Kidney (tissue), 14 donors: ENCODE results near the gene RAB7A. TPM values are rescaled to one million over a fixed set of nuclear protein-coding genes. Genes with fewer than 3 reads are reported as not detected.
"Not testable (repeated sequence)": the region's sequence is repeated elsewhere in the genome, so short reads cannot be mapped to it uniquely, and the experiment has no call there.

ENCODE experiments used
- DNase-seq, 5 donors: peaks; one replicate each; pipeline ENCODE4 v3.0.0-alpha.2; 2013 to 2020
- FAIRE-seq: peaks from 2 replicates; lab custom pipeline; 2012; peaks lifted over from hg19 to GRCh38; lab: Jason Lieb, UNC
- H3K27ac ChIP-seq, 2 donors: one replicate each; pipeline ENCODE4 v1.7.0; 2013; ENCODE audit warnings: low read depth in 2 of 2, low read length in 2 of 2, inconsistent platforms in 1 of 2
- H3K27me3 ChIP-seq: one replicate; pipeline ENCODE4 v1.7.1; 2013; ENCODE audit warnings: low read length, inconsistent platforms; ENCODE audit not compliant: control insufficient read depth, insufficient read depth
- H3K36me3 ChIP-seq, 3 donors: one replicate each; pipeline versions ENCODE4 v1.7.0 to v1.7.1; 2013; ENCODE audit warnings: low read length in 3 of 3, control low read depth in 1 of 3, inconsistent platforms in 1 of 3; ENCODE audit not compliant: insufficient read depth in 3 of 3, control insufficient read depth in 2 of 3
- H3K4me1 ChIP-seq, 3 donors: one replicate each; pipeline versions ENCODE4 v1.7.0 to v1.7.1; 2013; ENCODE audit warnings: low read length in 3 of 3, inconsistent platforms in 1 of 3, low read depth in 1 of 3; ENCODE audit not compliant: control insufficient read depth in 2 of 3, insufficient read depth in 2 of 3
- H3K4me3 ChIP-seq, 3 donors: one replicate each; pipeline versions ENCODE4 v1.7.0 to v1.8.1; 2013; ENCODE audit warnings: low read length in 3 of 3, control low read depth in 1 of 3, inconsistent platforms in 1 of 3
- H3K9ac ChIP-seq, 3 donors: one replicate each; pipeline versions ENCODE4 v1.7.0 to v1.7.1; 2013; ENCODE audit warnings: low read length in 3 of 3, control low read depth in 1 of 3, inconsistent platforms in 1 of 3
- H3K9me3 ChIP-seq, 3 donors: one replicate each; pipeline versions ENCODE4 v1.7.0 to v1.7.1; 2013; ENCODE audit warnings: low read length in 3 of 3, control low read depth in 1 of 3, inconsistent platforms in 1 of 3; ENCODE audit not compliant: control insufficient read depth in 2 of 3, insufficient read depth in 1 of 3
- intact Hi-C: fragments of 100-400 bp; cut with DNase I; formaldehyde crosslinking; loops from one replicate; pipeline ENCODE4 v1.11.1; 2022
- polyA plus RNA-seq: library from polyadenylated mRNA; stranded (reverse); fragments of 350-450 nt; fragmentation: Illumina TruSeq; extraction: RNeasy Lipid Tissue Mini Kit (QIAGEN cat#74804); gene quantifications from one replicate; pipeline ENCODE4 v1.2.3, GENCODE V29; 2014; ENCODE audit warnings: low read depth, low replicate concordance; ENCODE audit not compliant: insufficient read depth
- total RNA-seq: library from RNA; stranded (reverse); fragmentation: NEBNext Ultra II Directional; extraction: Animal tissue kit (Norgen Biotek cat#: 25700); gene quantifications from one replicate; pipeline ENCODE4 v1.2.1, GENCODE V29; 2021
- TF ChIP-seq, protein P1 (sequence below): IDR thresholded peaks from 3 replicates; pipeline ENCODE4 v1.5.1; 2012; ENCODE audit warnings: mild to moderate bottlenecking, moderate library complexity, borderline replicate concordance; ENCODE audit not compliant: insufficient read depth; ENCODE audit errors: extremely low read depth
- donor health status: control.
- donor health status: control.
- donor health status: control.
- donor health status: control.
- donor health status: control.
- donor health status: DM: yes; HTN: yes; CAD: no.
- donor health status: Normal renal cell carcinoma (clear cell type).

Gene RAB7A
- total and polyA plus RNA-seq, 2 donors from 2014 or later = 211 to 248 TPM

DNA sequence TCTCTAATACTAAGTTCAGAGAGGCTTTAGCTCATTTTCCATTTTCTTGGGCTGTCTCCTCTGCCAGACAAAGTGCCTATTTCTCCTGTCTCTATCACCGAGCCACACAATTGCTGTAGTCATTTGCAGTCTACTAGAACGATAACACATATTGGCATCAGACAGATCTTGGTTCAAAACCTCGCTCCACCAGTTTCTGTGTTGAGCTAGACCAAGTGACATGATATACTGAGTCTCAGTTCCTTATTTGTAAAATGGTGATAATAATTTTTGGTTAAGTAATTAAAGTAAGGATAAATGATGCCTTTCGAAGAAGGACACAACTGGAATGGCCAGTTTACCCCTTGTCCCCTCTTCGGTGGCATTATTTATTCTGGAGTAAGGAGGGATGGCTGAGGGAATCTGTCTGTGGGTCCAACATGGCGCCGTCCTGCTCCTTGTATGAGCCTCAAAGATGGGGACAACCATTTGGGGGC is 398 bp upstream of the RAB7A start:
- DNase-seq (no peak), FAIRE-seq (no peak)
- Histone ChIP-seq H3K36me3 (no peaks in the 10 kb centered on the region), H3K27ac (peak overlapping the region; percentile 54 to 79), H3K27me3 (no peaks in the 10 kb centered on the region), H3K9me3 (no peaks in the 10 kb centered on the region), H3K4me3 (peak overlapping the region; percentile 30 to 97 (median 87)), H3K9ac (no peak overlapping the region), H3K4me1 (peaks cover 10 to 16% (median 12%) of the 10 kb centered on the region in 3 donors)
- TF ChIP-seq, protein P1, sequence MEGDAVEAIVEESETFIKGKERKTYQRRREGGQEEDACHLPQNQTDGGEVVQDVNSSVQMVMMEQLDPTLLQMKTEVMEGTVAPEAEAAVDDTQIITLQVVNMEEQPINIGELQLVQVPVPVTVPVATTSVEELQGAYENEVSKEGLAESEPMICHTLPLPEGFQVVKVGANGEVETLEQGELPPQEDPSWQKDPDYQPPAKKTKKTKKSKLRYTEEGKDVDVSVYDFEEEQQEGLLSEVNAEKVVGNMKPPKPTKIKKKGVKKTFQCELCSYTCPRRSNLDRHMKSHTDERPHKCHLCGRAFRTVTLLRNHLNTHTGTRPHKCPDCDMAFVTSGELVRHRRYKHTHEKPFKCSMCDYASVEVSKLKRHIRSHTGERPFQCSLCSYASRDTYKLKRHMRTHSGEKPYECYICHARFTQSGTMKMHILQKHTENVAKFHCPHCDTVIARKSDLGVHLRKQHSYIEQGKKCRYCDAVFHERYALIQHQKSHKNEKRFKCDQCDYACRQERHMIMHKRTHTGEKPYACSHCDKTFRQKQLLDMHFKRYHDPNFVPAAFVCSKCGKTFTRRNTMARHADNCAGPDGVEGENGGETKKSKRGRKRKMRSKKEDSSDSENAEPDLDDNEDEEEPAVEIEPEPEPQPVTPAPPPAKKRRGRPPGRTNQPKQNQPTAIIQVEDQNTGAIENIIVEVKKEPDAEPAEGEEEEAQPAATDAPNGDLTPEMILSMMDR = no peak
- intact Hi-C loops = no loop called here

DNA sequence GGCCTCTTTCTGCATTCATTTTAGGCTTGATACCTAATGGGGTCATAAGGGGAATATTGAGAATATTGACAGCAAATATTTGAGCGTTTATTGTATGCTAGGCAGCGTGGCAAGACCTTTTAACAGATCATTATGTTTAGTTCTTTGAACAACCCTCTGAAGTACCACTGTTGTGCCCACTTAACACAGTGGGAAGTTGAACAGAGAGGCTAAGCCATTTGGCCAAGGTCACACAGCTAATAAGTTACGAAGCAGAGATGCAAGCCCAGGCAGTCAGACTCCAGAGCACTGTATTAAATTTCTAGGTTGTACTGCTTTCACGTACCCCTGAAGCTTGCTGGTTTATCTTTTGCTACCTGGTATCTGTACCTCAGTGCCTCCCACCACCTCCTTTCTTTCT is 1.1 kb downstream of the RAB7A start:
- TF ChIP-seq, protein P1 = no peak
- DNase-seq (no peak), FAIRE-seq (no peak)
- Histone ChIP-seq H3K9me3 (no peaks in the 10 kb centered on the region), H3K4me1 (peaks cover 10 to 27% (median 14%) of the 10 kb centered on the region in 3 donors), H3K9ac (peak overlapping the region; percentile 50 to 96 (median 78)), H3K27ac (peak overlapping the region; percentile 93 to 95), H3K36me3 (no peaks in the 10 kb centered on the region), H3K27me3 (no peaks in the 10 kb centered on the region), H3K4me3 (peak overlapping the region; percentile 86 to 97 (median 87))
- intact Hi-C loops = no loop called here

DNA sequence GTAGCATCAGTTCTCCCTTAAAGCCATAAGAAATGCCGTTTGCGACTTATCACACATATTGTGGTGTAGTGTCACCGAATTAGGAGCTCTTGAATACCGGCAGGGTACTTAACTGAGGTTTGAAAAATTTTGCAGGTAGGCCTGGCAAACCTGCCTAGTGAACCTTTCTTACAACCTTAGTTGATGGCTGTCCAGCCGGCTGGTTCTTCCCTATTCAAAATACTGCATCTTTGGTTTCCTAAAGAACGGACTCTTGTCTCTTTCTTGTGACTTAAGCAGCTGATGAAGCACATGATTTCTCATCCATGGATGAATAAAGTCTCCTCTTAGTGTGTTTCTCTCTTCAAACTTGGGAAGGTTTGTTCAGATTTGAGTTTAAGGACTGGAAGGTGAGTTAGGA is 1.5 kb downstream of the RAB7A start:
- peak overlapping the region; percentile 86 to 97 (median 87) for H3K4me3 ChIP-seq
- H3K36me3 ChIP-seq = no peaks in the 10 kb centered on the region
- DNase-seq = peak in 1 of 5 donors; percentile 15
- FAIRE-seq = no peak
- H3K9ac ChIP-seq = peak overlapping the region; percentile 50 to 96 (median 78)
- TF ChIP-seq, protein P1 = no peak
- H3K27me3 ChIP-seq = no peaks in the 10 kb centered on the region
- peaks cover 10 to 27% (median 14%) of the 10 kb centered on the region in 3 donors for H3K4me1 ChIP-seq
- intact Hi-C loops = no loop called here
- peak overlapping the region in 1 of 2 donors; percentile 93 for H3K27ac ChIP-seq
- H3K9me3 ChIP-seq = no peaks in the 10 kb centered on the region

DNA sequence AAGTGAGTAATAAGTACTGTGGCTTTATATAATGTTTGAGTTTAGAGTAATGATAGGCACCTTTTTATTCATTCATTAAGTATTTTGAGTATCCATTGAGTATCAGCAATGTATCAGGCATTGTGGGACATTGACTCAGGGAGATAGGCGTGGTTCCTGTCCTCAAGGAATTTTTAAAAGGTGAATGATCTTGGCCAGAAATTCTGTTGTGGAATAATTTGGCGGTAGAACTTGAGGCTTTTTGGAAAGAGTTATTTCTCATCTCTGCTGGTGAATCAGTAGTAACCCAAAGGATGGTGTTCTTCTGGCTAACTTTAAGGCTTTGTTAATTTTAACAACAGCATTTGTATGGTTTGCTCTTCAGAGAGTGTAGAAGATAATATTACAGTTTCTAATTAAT is 2.0 kb downstream of the RAB7A start:
- Histone ChIP-seq H3K4me1 (peaks cover 10 to 27% (median 14%) of the 10 kb centered on the region in 3 donors), H3K4me3 (peak overlapping the region in 2 of 3 donors; percentile 86 to 97), H3K27ac (no peak overlapping the region), H3K27me3 (no peaks in the 10 kb centered on the region), H3K9ac (peak overlapping the region in 1 of 3 donors; percentile 96), H3K36me3 (no peaks in the 10 kb centered on the region), H3K9me3 (no peaks in the 10 kb centered on the region)
- intact Hi-C loops = no loop called here
- FAIRE-seq = no peak
- TF ChIP-seq, protein P1 = no peak
- DNase-seq = no peak

DNA sequence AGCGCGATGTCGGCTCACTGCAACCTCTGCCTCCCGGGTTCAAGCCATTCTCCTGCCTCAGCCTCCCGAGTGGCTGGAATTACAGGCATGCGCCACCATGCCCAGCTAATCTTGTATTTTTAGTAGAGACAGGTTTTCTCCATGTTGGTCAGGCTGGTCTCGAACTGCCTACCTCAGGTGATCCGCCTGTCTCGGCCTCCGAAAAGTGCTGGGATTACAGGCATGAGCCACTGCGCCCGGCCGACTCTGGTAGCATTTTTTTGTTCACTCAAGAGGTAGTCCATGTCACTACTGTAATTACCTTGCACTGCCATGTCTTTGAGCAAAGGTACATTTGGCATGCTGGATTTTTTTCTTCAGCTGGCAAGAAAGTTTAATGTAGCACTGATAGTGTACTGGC is 2.5 kb downstream of the RAB7A start:
- H3K27me3 ChIP-seq, H3K9me3 ChIP-seq, FAIRE-seq, intact Hi-C loops, H3K9ac ChIP-seq, DNase-seq, H3K27ac ChIP-seq, H3K4me3 ChIP-seq, H3K36me3 ChIP-seq: not testable (repeated sequence)
- peaks cover 10 to 31% (median 18%) of the 10 kb centered on the region in 3 donors for H3K4me1 ChIP-seq
